Neural progenitor cell (in vitro differentiated cells): ENCODE measurements around the gene EXOC4. TPM values are rescaled to one million over a fixed set of nuclear protein-coding genes. Genes with fewer than 3 reads are reported as not detected.

ENCODE experiments used
- DNase-seq: peaks from one replicate; pipeline ENCODE4 v3.0.0-alpha.2; 2016; ENCODE audit warnings: low spot score
- H2AFZ ChIP-seq: fragments of 200-600 bp; sonication (generic); replicated peaks from 2 replicates; pipeline ENCODE4 v1.6.1; 2016; ENCODE audit warnings: antibody characterized with exemption
- H3F3A ChIP-seq: fragments of 200-600 bp; sonication (generic); 2 replicates; pipeline ENCODE4 v1.6.1; 2016; ENCODE audit warnings: antibody characterized with exemption, low read depth
- H3K27ac ChIP-seq: fragments of 200-600 bp; sonication (generic); 2 replicates; pipeline ENCODE4 v1.5.1; 2016; ENCODE audit warnings: mild to moderate bottlenecking
- H3K27me3 ChIP-seq: fragments of 200-600 bp; sonication (generic); 2 replicates; pipeline ENCODE4 v1.6.1; 2016; ENCODE audit warnings: mild to moderate bottlenecking, moderate library complexity
- H3K36me3 ChIP-seq: fragments of 200-600 bp; sonication (generic); 2 replicates; pipeline ENCODE4 v1.5.1; 2016
- H3K4me1 ChIP-seq: fragments of 200-600 bp; sonication (generic); 2 replicates; pipeline ENCODE4 v1.6.1; 2016; ENCODE audit warnings: mixed run types
- H3K4me2 ChIP-seq: fragments of 200-600 bp; sonication (generic); 2 replicates; pipeline ENCODE4 v1.6.1; 2016
- H3K4me3 ChIP-seq: fragments of 200-600 bp; sonication (generic); 2 replicates; pipeline ENCODE4 v1.5.1; 2016
- H3K79me2 ChIP-seq: fragments of 200-600 bp; sonication (generic); 2 replicates; pipeline ENCODE4 v1.6.1; 2016; ENCODE audit warnings: low read depth
- H3K9ac ChIP-seq: fragments of 200-600 bp; sonication (generic); 2 replicates; pipeline ENCODE4 v1.6.1; 2016
- H3K9me3 ChIP-seq: fragments of 200-600 bp; sonication (generic); 2 replicates; pipeline ENCODE4 v1.5.1; 2016; ENCODE audit warnings: low read depth
- H4K20me1 ChIP-seq: fragments of 200-600 bp; sonication (generic); 2 replicates; pipeline ENCODE4 v1.6.1; 2016; ENCODE audit warnings: low read depth
- H3K27ac Mint-ChIP-seq: 3 replicates; pipeline ENCODE4 v1.8.0; 2021; ENCODE audit warnings: mixed read lengths
- H3K27me3 Mint-ChIP-seq: 2 replicates; pipeline ENCODE4 v1.8.0; 2022; ENCODE audit warnings: low read depth, mild to moderate bottlenecking, inconsistent platforms, moderate library complexity, mixed read lengths; ENCODE audit not compliant: insufficient read depth
- H3K36me3 Mint-ChIP-seq: 3 replicates; pipeline ENCODE4 v1.8.0; 2021; ENCODE audit warnings: mixed read lengths
- H3K4me1 Mint-ChIP-seq: 3 replicates; pipeline ENCODE4 v1.8.0; 2021; ENCODE audit warnings: mixed read lengths
- H3K4me3 Mint-ChIP-seq: 3 replicates; pipeline ENCODE4 v1.8.0; 2021; ENCODE audit warnings: mild to moderate bottlenecking, moderate library complexity, mixed read lengths
- H3K9me3 Mint-ChIP-seq: 3 replicates; pipeline ENCODE4 v1.8.0; 2020; ENCODE audit warnings: mixed read lengths
- EZH2 ChIP-seq: fragments of 200-600 bp; sonication (generic); IDR thresholded peaks from 2 replicates; pipeline ENCODE4 v1.6.1; 2017; ENCODE audit warnings: antibody characterized with exemption, mild to moderate bottlenecking, moderate library complexity
- EZH2phosphoT487 ChIP-seq: fragments of 200-600 bp; sonication (generic); IDR thresholded peaks from 2 replicates; pipeline ENCODE4 v1.6.1; 2017; ENCODE audit warnings: antibody characterized with exemption
- total RNA-seq: library from RNA; depleted of rRNA; stranded (reverse); fragments of >200 nt; gene quantifications from 2 replicates; pipeline ENCODE4 v1.2.3, GENCODE V29; 2015; ENCODE audit warnings: low replicate concordance
- TF ChIP-seq, protein P1 (sequence below): fragments of 200-600 bp; sonication (generic); IDR thresholded peaks from 2 replicates; pipeline ENCODE4 v1.5.1; 2017; ENCODE audit warnings: antibody characterized with exemption, mild to moderate bottlenecking

The EXOC4 gene
- total RNA-seq, 1 donor from 2014 or later: 129 TPM

- H3K27me3 Mint-ChIP-seq: peaks cover 2% of the 10 kb centered on the region
- H3K36me3 Mint-ChIP-seq: no peaks in the 10 kb centered on the region
- peaks cover 22% of the 10 kb centered on the region for H3K4me1 ChIP-seq
- no peaks in the 10 kb centered on the region for H3K9me3 ChIP-seq
- peaks cover 17% of the 10 kb centered on the region for H3F3A ChIP-seq
- no peak overlapping the region for H3K27ac ChIP-seq
- no peak overlapping the region for H3K4me2 ChIP-seq
- H3K27ac Mint-ChIP-seq: no peak overlapping the region
- H4K20me1 ChIP-seq: no peaks in the 10 kb centered on the region
- no peaks in the 10 kb centered on the region for H3K36me3 ChIP-seq
- no peak for DNase-seq
- no peak overlapping the region for H3K9ac ChIP-seq
- H3K79me2 ChIP-seq: no peaks in the 10 kb centered on the region
- peaks cover 7% of the 10 kb centered on the region for H3K9me3 Mint-ChIP-seq
- no peaks in the 10 kb centered on the region for H3K27me3 ChIP-seq
- TF ChIP-seq, protein P1, sequence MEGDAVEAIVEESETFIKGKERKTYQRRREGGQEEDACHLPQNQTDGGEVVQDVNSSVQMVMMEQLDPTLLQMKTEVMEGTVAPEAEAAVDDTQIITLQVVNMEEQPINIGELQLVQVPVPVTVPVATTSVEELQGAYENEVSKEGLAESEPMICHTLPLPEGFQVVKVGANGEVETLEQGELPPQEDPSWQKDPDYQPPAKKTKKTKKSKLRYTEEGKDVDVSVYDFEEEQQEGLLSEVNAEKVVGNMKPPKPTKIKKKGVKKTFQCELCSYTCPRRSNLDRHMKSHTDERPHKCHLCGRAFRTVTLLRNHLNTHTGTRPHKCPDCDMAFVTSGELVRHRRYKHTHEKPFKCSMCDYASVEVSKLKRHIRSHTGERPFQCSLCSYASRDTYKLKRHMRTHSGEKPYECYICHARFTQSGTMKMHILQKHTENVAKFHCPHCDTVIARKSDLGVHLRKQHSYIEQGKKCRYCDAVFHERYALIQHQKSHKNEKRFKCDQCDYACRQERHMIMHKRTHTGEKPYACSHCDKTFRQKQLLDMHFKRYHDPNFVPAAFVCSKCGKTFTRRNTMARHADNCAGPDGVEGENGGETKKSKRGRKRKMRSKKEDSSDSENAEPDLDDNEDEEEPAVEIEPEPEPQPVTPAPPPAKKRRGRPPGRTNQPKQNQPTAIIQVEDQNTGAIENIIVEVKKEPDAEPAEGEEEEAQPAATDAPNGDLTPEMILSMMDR: no peak
- TF ChIP-seq EZH2phosphoT487 (no peak), EZH2 (no peak)
- H2AFZ ChIP-seq: no peak overlapping the region
- H3K4me3 ChIP-seq: no peak overlapping the region
- no peak overlapping the region for H3K4me3 Mint-ChIP-seq
- H3K4me1 Mint-ChIP-seq: peaks cover 12% of the 10 kb centered on the region
Observed at GRCh38 chr7:133973710-133974109, 720.8 kb downstream of the EXOC4 start.

DNA sequence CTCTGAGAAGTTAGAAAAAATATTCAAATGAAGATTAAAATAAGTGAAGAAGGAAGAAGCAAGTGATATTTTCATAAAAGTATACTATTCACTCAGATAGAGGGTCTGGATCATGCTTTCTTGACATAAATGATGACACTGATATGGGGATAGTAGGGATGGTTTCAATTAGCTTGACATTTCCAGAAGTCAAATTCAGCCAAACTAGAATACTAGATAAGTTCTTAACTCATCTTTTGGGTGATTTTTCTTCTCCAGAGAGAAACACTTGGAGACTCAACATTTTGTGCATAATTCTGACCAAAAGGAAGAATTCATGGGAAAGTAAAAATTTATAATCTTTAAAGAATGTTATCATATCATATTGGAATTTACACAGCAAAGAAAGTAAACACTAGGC is 722.3 kb downstream of the EXOC4 start:
- TF ChIP-seq EZH2 (no peak), EZH2phosphoT487 (no peak)
- TF ChIP-seq, protein P1: no peak
- no peak overlapping the region for H3K27ac Mint-ChIP-seq
- H3K4me1 Mint-ChIP-seq: peaks cover 14% of the 10 kb centered on the region
- H3K36me3 Mint-ChIP-seq: peaks cover 2% of the 10 kb centered on the region
- no peaks in the 10 kb centered on the region for H3K9me3 Mint-ChIP-seq
- no peaks in the 10 kb centered on the region for H3K9me3 ChIP-seq
- no peak for DNase-seq
- H2AFZ ChIP-seq: no peak overlapping the region
- no peak overlapping the region for H3K4me3 Mint-ChIP-seq
- no peaks in the 10 kb centered on the region for H3K79me2 ChIP-seq
- peaks cover 21% of the 10 kb centered on the region for H3F3A ChIP-seq
- H3K27ac ChIP-seq: no peak overlapping the region
- peaks cover 2% of the 10 kb centered on the region for H3K27me3 Mint-ChIP-seq
- H3K4me2 ChIP-seq: no peak overlapping the region
- H3K4me3 ChIP-seq: no peak overlapping the region
- H3K9ac ChIP-seq: no peak overlapping the region
- H4K20me1 ChIP-seq: no peaks in the 10 kb centered on the region
- H3K36me3 ChIP-seq: no peaks in the 10 kb centered on the region
- no peaks in the 10 kb centered on the region for H3K27me3 ChIP-seq
- peaks cover 24% of the 10 kb centered on the region for H3K4me1 ChIP-seq

GRCh38 chr7:133976140-133976539 is 723.3 kb downstream of the EXOC4 start:
- H3K27ac ChIP-seq: no peak overlapping the region
- no peak overlapping the region for H3K27ac Mint-ChIP-seq

More at GRCh38 chr7:133976140-133976539, 723.3 kb downstream of the EXOC4 start:
- Histone ChIP-seq H3K79me2 (no peaks in the 10 kb centered on the region), H3F3A (peaks cover 21% of the 10 kb centered on the region), H3K27me3 (no peaks in the 10 kb centered on the region), H3K9me3 (no peaks in the 10 kb centered on the region), H2AFZ (no peak overlapping the region), H3K9ac (no peak overlapping the region), H3K4me1 (peaks cover 24% of the 10 kb centered on the region), H3K4me3 (no peak overlapping the region), H4K20me1 (no peaks in the 10 kb centered on the region), H3K4me2 (no peak overlapping the region), H3K36me3 (no peaks in the 10 kb centered on the region)
- no peak for TF ChIP-seq EZH2
- TF ChIP-seq, protein P1: no peak
- Mint-ChIP-seq H3K4me3 (no peak overlapping the region), H3K4me1 (peaks cover 14% of the 10 kb centered on the region), H3K36me3 (peaks cover 2% of the 10 kb centered on the region), H3K27me3 (peaks cover 2% of the 10 kb centered on the region), H3K9me3 (no peaks in the 10 kb centered on the region)
- no peak for DNase-seq
